Lung microvascular endothelial cell (primary cell): ENCODE results near the gene FAM210A. TPM values are rescaled to one million over a fixed set of nuclear protein-coding genes. Genes with fewer than 3 reads are reported as not detected.

Experiments used
- DNase-seq, 2 donors: peaks; one replicate each; pipeline versions ENCODE4 v3.0.0 to v3.0.0-alpha.2; 2010; ENCODE audit warnings: low read depth in 2 of 2
- total RNA-seq: library from RNA; depleted of rRNA; stranded (reverse); fragments of >200 nt; gene quantifications from 2 replicates; pipeline ENCODE4 v1.2.1, GENCODE V29; 2014

The FAM210A gene
- total RNA-seq, 1 donor from 2014 or later, result 16.3 TPM

GRCh38 chr18:13624563-13625237, 101.7 kb downstream of the FAM210A start:
- DNase-seq, result no peak

GRCh38 chr18:13623871-13624270, 102.5 kb downstream of the FAM210A start:
- no peak for DNase-seq

- DNase-seq, result no peak
Measured at GRCh38 chr18:13623348-13623747, 103.0 kb downstream of the FAM210A start.

GRCh38 chr18:13622751-13623150, 103.6 kb downstream of the FAM210A start:
- DNase-seq, result no peak

- DNase-seq, result no peak
Measured at GRCh38 chr18:13621886-13622619, 104.3 kb downstream of the FAM210A start.

GRCh38 chr18:13621446-13621849, 104.9 kb downstream of the FAM210A start:
- DNase-seq, result no peak

GRCh38 chr18:13620818-13621445, 105.4 kb downstream of the FAM210A start:
- DNase-seq, result no peak

GRCh38 chr18:13620206-13620672, 106.1 kb downstream of the FAM210A start:
- DNase-seq, result no peak

GRCh38 chr18:13619505-13620205, 106.7 kb downstream of the FAM210A start:
- no peak for DNase-seq

GRCh38 chr18:13618760-13619438, 107.5 kb downstream of the FAM210A start:
- DNase-seq, result no peak

- no peak for DNase-seq
Measured at GRCh38 chr18:13617826-13618515, 108.4 kb downstream of the FAM210A start.

GRCh38 chr18:13616525-13617035, 109.8 kb downstream of the FAM210A start:
- DNase-seq, result no peak

- DNase-seq, result no peak
Measured at GRCh38 chr18:13616041-13616440, 110.3 kb downstream of the FAM210A start.

- peak; percentile 33 to 47 for DNase-seq
Measured at GRCh38 chr18:13615432-13615861, 110.9 kb downstream of the FAM210A start.

- no peak for DNase-seq
Measured at GRCh38 chr18:13614641-13615288, 111.6 kb downstream of the FAM210A start.

- no peak for DNase-seq
Measured at GRCh38 chr18:13613591-13614501, 112.5 kb downstream of the FAM210A start.
